Left forelimb (tissue), 1 donor: ENCODE data around the gene HIVEP1.

Experiments used
- DNase-seq: peaks from one replicate; pipeline ENCODE4 v3.0.0-alpha.2; 2018; ENCODE audit warnings: low spot score

Gene HIVEP1

DNA sequence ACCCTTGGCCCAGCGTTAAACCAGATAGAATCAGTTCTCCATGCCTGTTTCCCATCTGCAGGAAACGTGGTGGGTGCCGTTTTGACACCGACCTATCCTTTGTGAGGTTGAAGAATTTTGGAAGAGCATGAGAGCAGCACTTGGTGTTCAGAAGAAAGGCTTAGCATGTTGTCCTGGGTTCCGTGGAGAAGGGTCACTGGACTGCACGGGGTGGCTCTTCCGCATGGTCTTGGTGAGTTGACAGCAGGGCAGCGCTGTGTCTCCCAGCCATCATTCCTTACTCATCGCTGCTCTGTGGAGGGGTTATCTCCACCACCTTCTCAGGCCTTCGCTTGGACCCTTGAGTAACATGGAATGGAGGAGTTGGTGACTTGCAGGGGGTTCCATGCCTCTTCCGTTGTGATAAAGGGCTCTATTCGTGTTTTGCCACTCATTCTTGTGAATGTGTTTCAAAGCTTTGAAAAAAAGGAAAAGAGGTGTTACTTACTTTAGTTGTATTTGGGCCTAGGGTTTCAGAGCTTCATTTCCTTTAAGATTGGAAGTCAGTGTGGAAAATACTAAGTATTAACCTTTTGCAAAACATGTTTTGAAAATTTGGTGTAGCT lies 8.2 kb downstream of the HIVEP1 start:
- DNase-seq, result no peak

DNA sequence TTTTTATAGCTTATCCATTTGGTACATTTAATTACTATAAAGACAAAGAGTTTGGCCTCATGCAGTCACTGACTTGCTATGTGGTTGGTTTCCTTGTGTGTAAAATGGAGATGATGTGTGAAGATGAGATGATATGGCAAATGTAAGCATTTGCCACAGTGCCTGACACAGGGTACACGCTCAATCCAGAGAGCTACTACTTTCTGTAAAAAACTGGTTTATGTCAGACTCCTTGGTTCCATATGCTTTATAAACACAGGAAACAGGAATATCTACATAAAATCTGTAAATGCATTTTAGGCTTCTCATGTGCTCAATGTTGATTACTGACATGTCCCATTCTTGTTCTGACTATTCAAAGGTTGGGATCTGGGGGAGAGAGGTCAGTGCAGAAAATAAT lies 10.4 kb downstream of the HIVEP1 start:
- DNase-seq, result no peak

DNA sequence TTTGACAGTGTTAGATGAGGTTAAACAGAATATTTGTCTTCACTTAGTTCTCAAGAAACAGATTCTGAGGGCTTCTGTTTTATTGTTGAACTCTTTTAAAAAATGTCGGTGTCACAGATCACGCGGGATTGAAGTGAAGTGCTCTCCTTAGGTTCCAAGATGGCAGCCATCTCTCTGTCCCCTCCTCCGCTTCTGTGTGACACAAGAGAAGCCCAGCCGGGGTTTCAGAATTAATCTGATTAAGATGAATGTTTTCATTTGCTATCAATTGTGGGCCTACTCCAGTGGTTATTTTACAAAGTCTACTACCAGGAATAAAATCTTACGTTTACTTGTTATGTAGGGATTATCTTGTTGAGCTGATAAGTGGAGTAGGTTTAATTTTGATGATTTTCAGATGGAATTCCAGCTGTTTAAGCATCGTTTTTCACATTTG lies 10.9 kb downstream of the HIVEP1 start:
- no peak for DNase-seq

DNA sequence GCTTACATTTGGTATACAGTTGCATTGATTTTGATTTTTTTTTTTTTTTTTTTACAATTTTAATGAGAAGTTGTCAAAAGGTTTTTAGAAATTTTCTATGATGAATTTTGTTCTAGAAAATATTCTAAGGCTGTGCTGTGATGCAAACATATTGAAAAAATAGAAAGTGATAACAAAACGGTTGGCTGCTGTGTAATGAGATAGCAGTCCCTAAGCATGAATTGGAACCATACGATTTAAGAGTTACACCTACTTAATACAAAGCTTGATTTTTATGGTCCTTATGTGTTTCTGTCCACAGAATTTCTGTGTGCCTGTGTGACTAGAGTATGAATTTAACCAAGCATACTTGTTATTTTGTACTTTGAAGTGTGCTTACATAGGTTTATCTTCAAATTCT lies 12.1 kb downstream of the HIVEP1 start:
- no peak for DNase-seq

DNA sequence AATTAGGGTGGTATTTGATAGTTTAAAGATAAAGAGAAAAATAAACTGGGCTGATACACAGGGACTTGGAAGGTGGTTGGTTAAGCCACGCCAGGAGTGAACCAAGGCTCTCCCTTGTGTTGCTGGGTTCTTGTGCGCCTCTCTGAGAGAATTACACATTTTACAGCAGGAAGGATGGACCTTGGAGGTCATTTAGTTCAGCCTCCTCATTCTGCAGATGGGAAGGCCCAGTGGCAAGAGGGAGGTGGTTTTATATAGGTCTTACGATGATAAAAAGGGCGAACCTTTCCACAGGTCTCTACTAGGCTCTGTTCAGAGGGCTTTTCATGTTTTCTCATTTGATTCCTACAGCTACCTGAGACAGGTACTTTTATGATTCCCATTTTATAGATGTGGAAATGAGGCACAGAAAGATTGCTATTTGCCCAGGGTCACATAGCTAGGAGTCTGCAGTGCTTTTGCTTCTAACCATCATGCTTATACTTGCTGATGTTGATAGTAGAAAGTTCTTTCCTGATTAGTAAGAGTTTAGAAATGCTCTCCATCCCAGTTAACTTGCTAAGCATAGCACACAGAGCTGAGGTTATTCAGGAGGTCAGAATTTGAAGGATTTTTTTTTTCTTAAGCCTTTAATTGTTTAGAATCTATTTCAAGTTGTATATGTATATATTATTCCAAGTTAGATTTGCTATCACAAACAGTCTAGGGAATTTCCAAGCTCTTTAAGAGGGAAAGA lies 12.8 kb downstream of the HIVEP1 start:
- DNase-seq, result no peak

DNA sequence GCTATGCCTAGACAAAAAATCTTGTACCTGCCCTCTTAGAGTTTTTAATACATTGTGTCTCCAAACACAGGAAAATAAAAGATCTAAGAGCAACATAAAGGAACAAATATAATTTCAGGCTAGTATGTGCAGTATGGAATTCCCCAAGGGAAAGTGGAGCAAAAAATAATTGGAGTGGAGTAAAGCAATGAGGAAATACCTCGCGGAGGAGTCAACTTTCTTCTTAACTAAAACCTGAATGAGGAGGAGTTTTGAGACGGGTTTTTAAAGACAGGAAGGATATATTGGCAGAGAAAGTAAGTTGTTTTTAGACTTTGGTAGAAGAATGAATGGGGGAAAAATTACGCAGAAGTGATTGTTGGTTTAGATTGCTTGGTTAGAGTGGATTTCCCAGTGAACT lies 14.0 kb downstream of the HIVEP1 start:
- no peak for DNase-seq

DNA sequence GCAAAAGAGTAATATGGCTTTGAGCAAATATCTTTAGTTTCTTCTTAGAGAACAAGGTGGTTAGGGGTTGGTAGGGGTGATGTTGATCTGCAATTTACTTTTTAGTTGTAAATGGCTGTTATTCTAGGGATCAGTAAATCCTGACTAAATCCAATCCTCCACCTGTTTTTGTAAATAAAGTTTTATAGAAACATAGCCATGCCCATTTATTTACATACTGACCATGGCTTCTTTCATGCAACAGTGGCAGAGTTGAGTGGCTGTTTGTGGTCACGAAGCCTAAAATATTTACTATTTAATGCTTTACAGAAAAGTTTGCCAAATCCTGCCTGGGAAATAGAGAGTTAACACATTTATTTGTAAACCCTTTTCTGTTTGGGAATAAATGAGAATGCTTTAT lies 14.7 kb downstream of the HIVEP1 start:
- DNase-seq, result no peak

DNA sequence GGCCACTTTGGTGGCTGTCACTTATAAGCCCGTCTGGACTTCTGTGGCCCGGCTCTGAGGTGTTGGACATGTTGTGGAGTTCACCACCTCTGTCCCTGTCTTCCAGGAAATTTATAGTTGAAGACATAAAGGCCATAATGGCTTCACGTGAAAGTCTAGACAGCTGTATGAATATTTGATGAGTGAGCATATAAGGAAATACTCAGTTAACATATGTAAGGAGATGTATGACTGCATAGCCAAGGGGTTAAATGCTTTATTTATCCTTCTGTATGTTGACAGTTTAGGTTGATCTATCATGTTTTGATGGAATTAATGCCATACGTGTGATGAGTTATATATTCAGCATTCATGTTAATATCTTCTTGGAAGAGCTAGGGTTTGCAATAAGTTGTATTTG lies 16.1 kb downstream of the HIVEP1 start:
- no peak for DNase-seq

DNA sequence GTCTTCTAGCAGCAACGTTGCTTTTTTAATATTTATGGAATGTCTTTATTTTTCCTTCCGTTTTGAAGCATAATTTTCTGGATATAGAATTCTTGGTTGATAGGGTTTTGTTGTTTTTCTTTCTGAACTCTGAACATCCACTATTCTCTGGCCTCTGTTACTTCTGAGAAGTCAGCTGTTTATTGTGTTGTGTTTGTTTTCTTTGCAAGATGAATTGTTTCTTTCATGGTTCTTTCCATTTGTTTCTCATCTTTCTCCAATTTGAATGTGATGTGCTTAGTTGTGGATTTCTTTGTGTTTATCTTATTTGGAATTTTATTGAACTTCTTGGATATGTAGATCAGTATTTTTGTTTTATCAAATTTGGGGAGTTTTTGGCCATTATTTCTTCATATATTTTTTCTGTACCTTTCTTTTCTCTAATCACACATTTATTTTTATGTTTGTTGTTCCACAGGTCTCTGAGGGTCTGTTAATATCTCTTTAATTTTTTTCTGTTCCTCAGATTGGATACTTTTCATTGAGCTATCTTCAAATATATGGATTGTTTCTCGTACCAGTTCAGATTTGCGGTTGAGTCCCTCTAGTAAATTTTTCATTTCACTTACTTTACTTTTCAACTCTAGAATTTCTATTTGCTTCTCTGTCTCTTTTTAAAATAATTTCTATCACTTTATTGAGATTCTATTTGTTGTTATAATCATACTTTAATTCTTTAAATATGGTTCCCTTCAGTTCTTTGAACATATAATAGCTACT lies 18.0 kb downstream of the HIVEP1 start:
- DNase-seq, result no peak

DNA sequence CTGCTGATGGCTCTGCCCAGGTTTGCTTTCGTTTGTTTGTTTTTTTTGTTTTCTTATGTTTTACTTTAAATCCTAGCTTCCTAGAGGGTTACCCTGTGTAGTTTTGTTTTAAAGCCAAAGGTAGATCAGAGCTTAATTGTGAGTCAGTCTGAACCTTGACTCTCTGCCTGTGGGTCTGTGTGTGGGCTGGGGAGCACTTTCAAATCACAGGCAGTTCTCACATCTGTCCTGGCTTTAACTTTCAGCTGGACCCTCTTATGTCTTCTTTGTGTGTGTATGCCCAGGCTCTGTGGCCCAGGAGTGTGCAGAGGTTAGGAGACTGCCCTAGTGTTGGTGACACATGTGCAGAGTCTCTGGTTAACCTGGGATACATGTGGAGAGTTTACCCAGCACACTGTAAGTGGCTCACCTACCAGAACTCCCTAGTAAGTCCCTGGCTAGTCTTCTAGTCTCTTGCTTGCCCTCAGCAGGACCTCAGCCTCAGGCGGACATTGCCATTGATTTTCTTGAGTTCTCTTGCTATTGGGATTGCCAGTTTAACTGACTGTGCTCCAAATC lies 19.0 kb downstream of the HIVEP1 start:
- no peak for DNase-seq

DNA sequence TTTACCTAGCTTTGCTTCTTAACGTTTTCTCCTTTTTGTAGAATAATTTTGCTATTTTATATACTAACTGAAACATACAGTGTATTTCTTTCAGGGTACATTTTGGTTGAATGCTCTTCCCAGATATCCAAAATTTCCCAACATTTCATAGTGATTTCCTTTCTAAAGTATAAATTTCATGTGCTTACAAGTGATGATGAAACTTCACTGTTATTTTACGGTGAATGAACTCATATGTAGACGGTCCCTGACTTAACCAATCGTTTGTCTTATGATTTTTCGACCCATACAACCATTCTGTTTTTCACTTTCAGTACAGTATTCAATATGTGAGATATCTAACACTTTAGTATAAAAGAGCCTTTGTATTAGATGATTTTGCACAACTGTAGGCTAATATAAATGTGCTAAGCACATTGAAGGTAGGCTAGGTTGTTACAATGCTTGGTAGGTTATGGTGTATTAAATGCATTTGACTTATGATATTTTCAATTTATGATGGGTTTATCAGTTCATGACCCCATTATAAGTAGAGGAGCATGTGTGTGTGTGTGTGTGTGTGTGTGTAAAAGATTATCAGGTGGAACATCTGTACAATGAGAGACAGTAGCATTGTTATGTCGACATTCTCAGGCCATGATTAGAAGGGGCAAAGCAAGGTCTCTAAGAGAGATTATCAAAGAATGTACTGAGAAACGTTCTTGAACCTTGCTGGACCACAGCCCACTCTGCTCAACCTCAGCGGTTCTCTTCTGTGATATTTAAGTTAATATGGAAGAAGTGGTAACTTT lies 20.9 kb downstream of the HIVEP1 start:
- no peak for DNase-seq

DNA sequence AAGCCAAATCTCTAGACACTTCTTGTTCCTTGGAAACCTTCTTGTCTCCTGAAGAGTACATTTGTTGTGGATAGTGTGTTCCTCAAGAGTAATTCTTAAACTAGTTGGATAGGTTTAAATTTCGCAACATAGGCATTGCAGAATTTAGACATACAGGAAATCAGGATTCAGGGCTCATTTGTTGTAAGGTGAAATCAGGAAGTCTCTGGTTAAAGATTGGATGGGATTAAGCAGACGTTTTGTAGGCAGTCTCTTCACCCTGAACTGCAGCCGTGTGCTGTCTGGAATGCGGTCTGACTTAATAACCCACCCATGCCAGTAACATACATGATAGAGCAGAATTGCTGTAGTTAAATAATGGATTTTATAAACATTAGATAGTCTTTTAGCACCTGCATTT lies 21.7 kb downstream of the HIVEP1 start:
- no peak for DNase-seq

DNA sequence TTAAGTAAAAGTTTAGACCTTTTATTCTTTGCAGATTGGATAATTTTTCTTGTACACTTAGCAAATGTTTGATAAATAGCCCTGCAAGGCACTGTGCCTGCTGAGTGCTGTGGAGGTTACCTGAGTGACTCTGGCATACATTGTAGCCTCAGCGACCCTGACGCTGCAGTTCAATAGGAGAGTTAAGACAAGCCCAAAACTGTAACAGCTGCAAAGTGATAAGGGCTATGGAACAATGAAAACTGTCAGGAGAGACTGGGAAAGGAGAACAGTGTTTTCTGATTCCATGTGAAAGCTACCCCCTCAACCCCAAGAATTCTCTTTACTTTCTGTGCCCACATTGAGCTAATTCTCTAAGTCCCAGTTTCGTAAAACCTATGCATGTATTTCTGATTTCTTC lies 22.2 kb downstream of the HIVEP1 start:
- DNase-seq, result no peak

DNA sequence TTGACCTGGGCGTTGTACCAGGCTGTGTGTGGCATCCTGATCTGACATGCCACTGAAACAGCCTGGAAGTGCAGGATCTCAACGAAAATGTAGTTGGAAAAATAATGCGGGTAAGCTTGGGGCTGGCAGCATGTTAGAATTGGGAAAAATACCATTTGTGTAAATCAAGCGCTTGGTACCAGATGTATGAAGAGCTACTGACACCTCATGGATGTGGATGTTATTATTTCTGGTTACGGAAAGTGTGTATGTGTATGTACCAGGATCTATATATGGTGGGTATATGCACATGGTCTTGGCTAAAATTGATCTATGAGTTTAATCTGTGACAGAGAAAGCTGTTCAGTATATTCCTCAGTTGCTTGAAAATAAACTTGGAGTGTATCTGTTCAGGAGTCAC lies 22.7 kb downstream of the HIVEP1 start:
- DNase-seq, result no peak

DNA sequence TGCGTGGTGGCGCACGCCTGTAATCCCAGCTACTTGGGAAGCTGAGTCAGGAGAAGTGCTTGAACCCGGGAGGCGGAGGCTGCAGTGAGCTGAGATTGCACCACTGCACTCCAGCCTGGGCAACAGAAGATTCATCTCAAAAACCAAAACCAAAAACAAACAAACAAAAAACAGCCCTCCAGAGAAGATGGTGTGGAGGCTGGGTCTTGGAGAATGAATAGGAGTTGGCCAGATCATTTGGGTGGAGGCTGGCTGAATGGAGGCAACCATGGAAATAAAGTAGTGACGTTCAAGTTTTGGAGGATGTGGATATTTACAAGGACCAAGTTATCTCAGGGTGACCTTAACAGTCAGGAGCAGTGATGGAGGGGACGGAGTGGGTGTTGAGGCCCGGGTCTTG lies 24.7 kb downstream of the HIVEP1 start:
- no peak for DNase-seq

DNA sequence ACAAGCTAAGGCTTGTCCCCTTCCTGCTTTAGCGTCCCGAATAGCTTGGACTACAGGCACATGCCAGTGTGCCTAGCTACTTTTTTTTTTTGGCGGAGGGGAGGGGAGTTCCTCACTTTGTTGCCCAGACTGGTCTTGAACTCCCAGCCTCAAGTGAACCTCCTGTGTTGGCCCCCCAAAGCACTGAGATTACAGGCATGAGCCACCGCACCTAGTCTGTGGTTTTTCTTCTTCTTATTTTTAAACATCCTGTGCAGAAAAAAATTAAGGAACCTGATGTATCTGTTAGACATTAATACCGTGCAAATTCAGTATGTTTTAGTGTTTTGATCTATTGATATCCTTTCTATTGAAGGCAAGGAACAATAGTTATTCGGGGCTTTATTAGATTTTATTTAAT lies 25.7 kb downstream of the HIVEP1 start:
- no peak for DNase-seq

DNA sequence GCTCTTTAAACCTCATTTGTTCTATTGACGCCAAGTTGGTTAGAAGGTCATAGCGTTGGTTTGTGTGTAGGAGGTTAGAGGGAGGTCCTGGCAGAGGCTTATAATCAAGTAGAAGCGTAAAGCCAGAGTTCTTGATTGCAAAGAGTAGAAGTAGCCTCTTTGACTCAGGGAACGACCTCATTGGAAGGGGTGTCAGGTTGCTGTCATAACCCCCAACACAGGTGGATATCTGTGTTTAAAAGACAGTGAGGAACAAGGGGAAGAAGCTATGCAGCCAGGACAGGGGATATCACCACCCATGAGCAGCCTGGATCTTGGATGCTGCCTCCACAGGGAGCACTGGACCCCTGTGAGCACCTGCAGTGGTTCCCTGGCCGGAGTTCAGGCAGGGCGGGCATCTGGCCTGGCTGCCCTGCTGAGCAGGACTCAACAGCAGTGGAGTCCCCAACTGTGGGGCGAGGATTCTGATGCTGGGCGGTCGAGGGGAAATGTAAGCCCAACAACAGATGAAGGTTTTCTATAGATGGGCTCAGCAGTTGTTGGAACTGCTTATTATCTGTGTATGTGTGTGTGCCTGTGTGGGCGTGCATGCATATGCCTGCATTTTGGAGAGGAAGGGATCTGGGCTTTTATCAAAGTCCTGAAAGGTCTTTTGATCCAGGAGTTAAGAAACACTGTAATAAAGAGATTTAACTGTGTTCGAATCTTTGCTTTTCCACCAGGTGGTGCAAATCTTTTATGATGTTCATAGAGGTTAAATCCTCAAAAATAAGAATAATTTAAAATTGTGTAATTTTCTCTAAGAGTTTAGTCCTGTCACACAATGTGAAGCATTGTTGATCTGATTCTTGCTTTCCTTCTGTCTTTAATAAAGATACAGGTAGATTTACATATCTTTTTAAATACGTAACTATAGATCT lies 27.7 kb downstream of the HIVEP1 start:
- no peak for DNase-seq

DNA sequence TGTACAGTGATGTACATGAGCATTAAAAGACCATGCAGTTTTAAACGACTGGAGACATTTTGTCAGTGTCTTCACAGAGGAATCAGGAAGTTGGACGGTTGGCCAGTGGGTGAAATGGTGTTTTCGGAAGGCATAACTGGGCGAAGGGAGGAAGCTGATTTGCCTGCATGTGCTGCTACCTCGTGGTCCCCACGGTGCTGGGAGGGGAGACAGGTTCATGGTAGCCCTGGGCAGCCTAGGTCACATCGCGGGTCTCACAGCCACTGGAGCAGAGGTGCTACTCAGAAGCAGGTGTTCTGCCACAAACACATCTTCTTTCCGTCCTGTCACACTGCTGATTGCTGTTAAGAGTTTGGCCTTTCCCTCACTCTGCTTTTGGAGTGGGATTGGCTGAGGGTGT lies 35.2 kb downstream of the HIVEP1 start:
- no peak for DNase-seq

DNA sequence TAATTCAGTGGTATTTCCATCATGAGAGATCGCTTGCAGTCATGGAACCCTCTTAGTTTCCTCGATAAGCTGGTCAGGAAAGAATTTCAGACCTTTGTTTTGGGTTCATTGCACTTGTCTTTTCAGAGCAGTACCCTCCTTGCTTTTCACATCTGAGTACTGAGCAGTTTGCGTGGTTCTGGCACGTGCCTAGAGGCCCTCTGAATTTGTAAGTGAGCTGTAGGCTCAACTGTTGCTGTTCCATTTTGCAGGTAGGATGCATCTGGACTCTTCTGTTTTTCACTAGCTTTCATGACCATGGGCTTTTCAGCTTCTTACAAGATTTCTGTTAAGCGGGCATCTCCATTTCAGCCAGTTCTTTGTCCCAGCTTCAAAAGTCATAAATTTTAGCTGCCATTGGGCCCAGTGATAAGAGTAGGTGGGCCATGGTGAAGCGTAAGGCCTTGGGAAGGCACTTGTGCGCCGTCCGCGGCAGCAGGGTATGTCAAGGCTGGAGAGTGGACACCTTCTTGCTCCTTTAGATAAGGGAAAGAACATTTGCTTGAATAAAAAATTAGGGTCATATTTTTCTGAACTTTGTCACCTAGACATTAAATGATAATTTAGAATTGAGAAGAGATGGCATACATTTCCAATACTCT lies 35.8 kb downstream of the HIVEP1 start:
- DNase-seq, result no peak

DNA sequence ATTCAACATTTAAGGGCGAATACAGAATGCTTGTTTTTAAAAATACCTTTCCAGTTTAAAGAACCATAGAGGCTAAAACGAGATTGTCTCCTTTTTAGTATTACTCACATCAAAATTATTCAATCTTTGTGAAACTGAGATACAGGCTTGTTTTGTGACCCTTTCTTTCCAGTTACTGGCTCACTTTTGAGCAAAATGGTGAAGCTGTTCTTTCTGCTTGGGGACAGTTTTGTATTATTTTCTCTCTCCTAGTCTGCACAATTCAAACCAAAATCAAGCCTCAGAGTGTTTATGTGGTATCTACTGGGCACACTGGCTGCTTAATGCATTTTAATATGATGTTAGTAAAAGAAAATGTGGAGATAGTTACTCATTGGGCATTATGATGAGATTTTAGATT lies 36.5 kb downstream of the HIVEP1 start:
- no peak for DNase-seq

DNA sequence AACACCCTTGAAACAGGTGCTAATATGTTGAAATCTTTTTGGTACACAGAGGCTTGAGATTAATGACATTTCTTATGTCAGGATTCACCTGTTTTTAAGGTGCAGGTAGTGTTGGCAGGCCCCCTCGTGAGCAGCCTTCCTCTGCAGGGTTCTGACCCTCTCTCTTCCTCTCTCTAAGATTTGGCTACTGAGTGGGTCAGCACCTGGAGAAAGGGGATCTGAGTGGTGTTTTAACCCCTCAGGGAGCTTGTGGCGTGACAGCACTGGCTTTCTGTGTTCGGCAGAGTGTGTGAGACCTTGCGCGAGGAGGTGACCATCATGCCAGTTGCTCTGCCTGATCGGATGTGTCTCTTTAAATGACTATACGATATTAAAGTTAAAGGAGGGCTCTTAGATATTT lies 37.1 kb downstream of the HIVEP1 start:
- DNase-seq, result no peak
